ENCODE results near the gene EPHA2.

The EPHA2 gene

DNA sequence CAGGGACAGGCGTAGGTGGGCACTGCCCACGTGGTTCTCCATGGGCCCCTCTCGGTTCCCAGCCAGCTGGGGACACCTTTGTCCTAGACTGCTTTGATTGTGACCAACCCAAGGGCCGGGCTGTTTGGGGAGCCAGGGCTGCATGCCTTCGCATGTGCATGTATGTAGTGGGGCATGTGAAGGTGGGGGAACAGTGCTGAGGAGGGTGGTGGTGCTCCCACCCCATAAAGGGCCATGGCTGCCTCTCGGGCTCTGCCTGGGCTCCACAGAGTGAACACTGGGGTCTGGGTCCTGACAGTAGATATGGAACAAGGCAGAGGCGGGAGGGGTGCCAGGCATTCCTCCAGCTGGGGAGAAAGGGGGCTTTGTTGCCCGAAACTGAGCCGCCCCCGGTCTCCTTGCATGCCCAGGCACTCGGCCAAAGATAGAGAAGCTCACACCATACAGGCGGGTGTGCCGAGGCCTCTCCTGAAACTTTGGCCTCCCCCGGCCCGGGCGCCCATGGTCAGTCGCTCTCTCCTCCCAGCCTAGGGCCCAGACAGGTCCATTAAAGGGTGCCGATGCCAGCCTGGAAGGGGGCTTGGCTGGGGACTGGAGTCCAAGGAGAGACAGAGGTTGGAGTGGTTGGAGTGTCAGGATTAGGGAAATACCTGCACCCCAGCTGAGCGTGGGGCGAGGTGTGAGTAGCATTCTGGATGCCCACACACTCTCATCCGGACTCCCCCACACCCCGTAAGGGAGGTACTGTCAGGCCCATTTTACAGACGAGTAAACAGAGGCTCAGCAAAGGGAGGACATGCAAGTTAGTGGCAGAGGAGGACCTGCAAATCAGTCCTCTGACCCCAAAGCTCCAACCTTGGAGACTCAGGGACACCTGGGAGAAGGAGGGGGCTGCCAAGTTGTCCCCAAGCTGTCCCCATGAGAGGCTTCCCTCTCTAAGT, 41.1 kb downstream of the EPHA2 start:
- Histone ChIP-seq H2AFZ (ENCODE audit: low read depth) (no peak overlapping the region), H3K79me2 (ENCODE audit: insufficient read depth, low read depth) (no peaks in the 10 kb centered on the region), H3K4me3 (IDR thresholded peaks at IDR 0.05; ENCODE audit: insufficient read depth, low read depth, low read length) (no peak overlapping the region), H4K20me1 (ENCODE audit: insufficient read depth) (no peaks in the 10 kb centered on the region), H3K4me2 (no peak overlapping the region), H3K4me1 (ENCODE audit: low read depth, poor library complexity, severe bottlenecking) (no peaks in the 10 kb centered on the region), H3K9ac (no peak overlapping the region), H3K36me3 (ENCODE audit: insufficient read depth) (no peaks in the 10 kb centered on the region), H3K27ac (no peak overlapping the region), H3K27me3 (ENCODE audit: insufficient read depth, low read depth) (no peaks in the 10 kb centered on the region)
- TF ChIP-seq, protein P1, sequence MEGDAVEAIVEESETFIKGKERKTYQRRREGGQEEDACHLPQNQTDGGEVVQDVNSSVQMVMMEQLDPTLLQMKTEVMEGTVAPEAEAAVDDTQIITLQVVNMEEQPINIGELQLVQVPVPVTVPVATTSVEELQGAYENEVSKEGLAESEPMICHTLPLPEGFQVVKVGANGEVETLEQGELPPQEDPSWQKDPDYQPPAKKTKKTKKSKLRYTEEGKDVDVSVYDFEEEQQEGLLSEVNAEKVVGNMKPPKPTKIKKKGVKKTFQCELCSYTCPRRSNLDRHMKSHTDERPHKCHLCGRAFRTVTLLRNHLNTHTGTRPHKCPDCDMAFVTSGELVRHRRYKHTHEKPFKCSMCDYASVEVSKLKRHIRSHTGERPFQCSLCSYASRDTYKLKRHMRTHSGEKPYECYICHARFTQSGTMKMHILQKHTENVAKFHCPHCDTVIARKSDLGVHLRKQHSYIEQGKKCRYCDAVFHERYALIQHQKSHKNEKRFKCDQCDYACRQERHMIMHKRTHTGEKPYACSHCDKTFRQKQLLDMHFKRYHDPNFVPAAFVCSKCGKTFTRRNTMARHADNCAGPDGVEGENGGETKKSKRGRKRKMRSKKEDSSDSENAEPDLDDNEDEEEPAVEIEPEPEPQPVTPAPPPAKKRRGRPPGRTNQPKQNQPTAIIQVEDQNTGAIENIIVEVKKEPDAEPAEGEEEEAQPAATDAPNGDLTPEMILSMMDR (conservative IDR thresholded peaks at IDR 0.05; ENCODE audit: low read depth, low read length) = no peak

DNA sequence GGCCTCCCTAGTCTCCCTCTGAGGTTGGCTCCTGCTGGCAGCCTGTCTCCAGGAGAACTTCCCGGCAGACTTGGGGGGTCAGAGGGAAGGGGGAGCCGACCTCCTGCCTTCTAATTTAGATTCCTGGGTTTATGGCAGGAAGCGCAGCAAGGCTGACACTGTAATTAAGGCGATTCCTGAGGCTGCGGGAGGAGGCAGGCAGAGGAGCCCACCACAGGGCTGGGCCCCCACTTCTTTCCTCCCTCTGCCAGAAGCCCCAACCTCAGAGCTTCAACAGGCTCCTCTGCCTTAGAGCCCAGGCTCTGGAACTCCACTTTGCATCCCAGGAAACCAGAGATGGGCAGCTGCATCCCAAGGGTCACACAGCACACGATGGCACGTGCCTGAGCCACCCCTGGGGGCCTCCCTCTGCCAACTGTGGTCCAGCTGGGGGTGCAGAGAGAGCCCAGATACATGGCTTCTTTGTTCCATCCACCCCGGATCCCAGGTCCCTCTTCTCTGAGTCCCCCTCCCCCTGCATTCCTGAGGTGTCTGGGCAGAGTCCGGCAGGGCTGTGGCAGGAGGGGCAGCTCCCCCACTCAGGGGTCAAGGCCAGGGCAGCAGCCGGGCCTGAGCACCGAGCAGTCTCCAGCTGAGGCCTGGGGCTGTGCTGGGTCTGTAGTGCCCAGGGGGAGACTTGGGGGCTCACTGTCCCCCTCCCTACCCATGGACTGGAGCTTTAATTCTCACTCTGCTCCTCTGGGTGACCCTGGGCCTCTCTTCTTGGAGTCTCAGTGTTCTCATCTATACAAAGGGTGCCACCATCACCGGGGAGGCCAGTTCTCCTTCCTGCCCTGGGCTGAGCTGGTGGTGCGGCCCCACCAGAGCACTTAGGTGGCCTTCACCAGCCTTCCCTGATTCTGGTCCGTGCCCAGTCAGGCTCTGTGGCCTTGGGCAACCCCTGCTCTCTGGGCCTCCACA, 43.0 kb downstream of the EPHA2 start:
- Histone ChIP-seq H2AFZ (ENCODE audit: low read depth) (no peak overlapping the region), H3K9ac (no peak overlapping the region), H3K79me2 (ENCODE audit: insufficient read depth, low read depth) (no peaks in the 10 kb centered on the region), H3K27ac (no peak overlapping the region), H3K4me3 (IDR thresholded peaks at IDR 0.05; ENCODE audit: insufficient read depth, low read depth, low read length) (no peak overlapping the region), H3K27me3 (ENCODE audit: insufficient read depth, low read depth) (no peaks in the 10 kb centered on the region), H3K4me1 (ENCODE audit: low read depth, poor library complexity, severe bottlenecking) (no peaks in the 10 kb centered on the region), H3K4me2 (no peak overlapping the region), H3K36me3 (ENCODE audit: insufficient read depth) (no peaks in the 10 kb centered on the region), H4K20me1 (ENCODE audit: insufficient read depth) (no peaks in the 10 kb centered on the region)
- TF ChIP-seq, protein P1 (conservative IDR thresholded peaks at IDR 0.05; ENCODE audit: low read depth, low read length) = no peak

- no peak overlapping the region for H3K27ac ChIP-seq
Measured at GRCh38 chr1:16111771-16112595, 43.9 kb downstream of the EPHA2 start.

More at GRCh38 chr1:16111771-16112595, 43.9 kb downstream of the EPHA2 start:
- Histone ChIP-seq H3K4me1 (ENCODE audit: low read depth, poor library complexity, severe bottlenecking) (no peaks in the 10 kb centered on the region), H4K20me1 (ENCODE audit: insufficient read depth) (no peaks in the 10 kb centered on the region), H3K9ac (no peak overlapping the region), H3K79me2 (ENCODE audit: insufficient read depth, low read depth) (no peaks in the 10 kb centered on the region), H3K27me3 (ENCODE audit: insufficient read depth, low read depth) (no peaks in the 10 kb centered on the region), H3K36me3 (ENCODE audit: insufficient read depth) (no peaks in the 10 kb centered on the region), H2AFZ (ENCODE audit: low read depth) (no peak overlapping the region), H3K4me2 (no peak overlapping the region), H3K4me3 (IDR thresholded peaks at IDR 0.05; ENCODE audit: insufficient read depth, low read depth, low read length) (no peak overlapping the region)
- TF ChIP-seq, protein P1 (conservative IDR thresholded peaks at IDR 0.05; ENCODE audit: low read depth, low read length) = no peak
